ENCODE results near the gene NET1. TPM values are rescaled to one million over a fixed set of nuclear protein-coding genes. Genes with fewer than 3 reads are reported as not detected.

NET1 gene
- total RNA-seq, 4 donors from 2014 or later = 90.0 to 311 (median 289) TPM

GRCh38 chr10:5449823-5450222 lies 37.5 kb downstream of the NET1 start:
- Histone ChIP-seq H3K9me3 (no peaks in the 10 kb centered on the region), H3K27me3 (no peaks in the 10 kb centered on the region), H3K36me3 (peaks cover 0 to 28% (median 14%) of the 10 kb centered on the region in 4 donors), H3K27ac (peak overlapping the region; percentile 84 to 94 (median 90)), H3K4me1 (peaks cover 6 to 48% (median 39%) of the 10 kb centered on the region in 4 donors), H3K4me3 (peak overlapping the region in 3 of 4 donors; percentile 40 to 75 (median 52))
- in situ Hi-C loops (cut with MboI; ENCODE audit: low pct_ligation_motif_present in 1 of 4, low pct_unique_long_range_greater_than_20kb in 1 of 4, low sequenced_read_pairs in 3 of 4) (loop anchor here in 3 of 4 donors (10.0 to 25.0 kb wide), 2 partner anchors 175 to 412 kb away; no protein-coding TSS in a partner anchor), intact Hi-C loops (cut with DNase I; ENCODE audit: low total_unique reads) (loop anchor here (10.0 kb wide), 2 partner anchors 115 to 425 kb away; no protein-coding TSS in a partner anchor)
- DNase-seq = no peak
- TF ChIP-seq EP300 (IDR thresholded peaks at IDR 0.05; ENCODE audit: low read depth) = no peak
- peak; percentile 23 for TF ChIP-seq POLR2A (IDR thresholded peaks at IDR 0.05)
- TF ChIP-seq CTCF (IDR thresholded peaks at IDR 0.05) = peak in 2 of 5 experiments; percentile 21 to 28
- peak in 2 of 3 donors; percentile 58 to 82 for TF ChIP-seq POLR2AphosphoS5 (IDR thresholded peaks at IDR 0.05)
- WGBS, 2 donors (ENCODE audit: low coverage in 1 of 2) = 31 to 42% methylated on average over 4 to 8 of the region's 8 CpGs

GRCh38 chr10:5450605-5451384 lies 38.4 kb downstream of the NET1 start:
- in situ Hi-C loops (cut with MboI; ENCODE audit: low pct_ligation_motif_present in 1 of 4, low pct_unique_long_range_greater_than_20kb in 1 of 4, low sequenced_read_pairs in 3 of 4) (no loop called here), intact Hi-C loops (cut with DNase I; ENCODE audit: low total_unique reads) (loop anchor here (10.0 kb wide), 1 partner anchor 114 kb away; no protein-coding TSS in a partner anchor)
- peaks cover 3 to 38% (median 30%) of the 10 kb centered on the region in 4 donors for H3K4me1 ChIP-seq
- TF ChIP-seq POLR2AphosphoS5 (IDR thresholded peaks at IDR 0.05) (peak in 1 of 3 donors; percentile 33), EP300 (IDR thresholded peaks at IDR 0.05; ENCODE audit: low read depth) (no peak)
- WGBS, 2 donors (ENCODE audit: low coverage in 1 of 2) = 44 to 48% methylated on average over 4 of the region's 4 CpGs
- peaks cover 0 to 37% (median 18%) of the 10 kb centered on the region in 4 donors for H3K36me3 ChIP-seq
- H3K9me3 ChIP-seq = no peaks in the 10 kb centered on the region
- peak overlapping the region in 1 of 4 donors; percentile 75 for H3K4me3 ChIP-seq
- H3K27me3 ChIP-seq = no peaks in the 10 kb centered on the region
- peak overlapping the region; percentile 84 to 94 (median 90) for H3K27ac ChIP-seq
- no peak for DNase-seq

GRCh38 chr10:5453749-5454489 lies 41.6 kb downstream of the NET1 start:
- TF ChIP-seq POLR2AphosphoS5 (IDR thresholded peaks at IDR 0.05) (peak in 1 of 3 donors; percentile 15), CTCF (IDR thresholded peaks at IDR 0.05) (no peak)
- intact Hi-C loops (cut with DNase I; ENCODE audit: low total_unique reads) (loop anchor here (10.0 kb wide), 1 partner anchor 111 kb away; no protein-coding TSS in a partner anchor), in situ Hi-C loops (cut with MboI; ENCODE audit: low pct_ligation_motif_present in 1 of 4, low pct_unique_long_range_greater_than_20kb in 1 of 4, low sequenced_read_pairs in 3 of 4) (no loop called here)
- peaks cover 0 to 62% (median 31%) of the 10 kb centered on the region in 4 donors for H3K36me3 ChIP-seq
- H3K27ac ChIP-seq = peak overlapping the region; percentile 30 to 92 (median 45)
- no peak overlapping the region for H3K4me3 ChIP-seq
- H3K27me3 ChIP-seq = no peaks in the 10 kb centered on the region
- WGBS, 2 donors (ENCODE audit: low coverage in 1 of 2) = 60 to 64% methylated on average over 11 to 13 of the region's 13 CpGs
- DNase-seq = no peak
- peaks cover 0 to 33% (median 24%) of the 10 kb centered on the region in 4 donors for H3K4me1 ChIP-seq
- no peaks in the 10 kb centered on the region for H3K9me3 ChIP-seq

- Histone ChIP-seq H3K4me3 (no peak overlapping the region), H3K36me3 (peaks cover 0 to 62% (median 31%) of the 10 kb centered on the region in 4 donors)
- intact Hi-C loops (cut with DNase I; ENCODE audit: low total_unique reads) = loop anchor here (10.0 kb wide), 1 partner anchor 108 kb away; no protein-coding TSS in a partner anchor
Measured at GRCh38 chr10:5456563-5456962, 44.2 kb downstream of the NET1 start.

More at GRCh38 chr10:5456563-5456962, 44.2 kb downstream of the NET1 start:
- H3K9me3 ChIP-seq = no peaks in the 10 kb centered on the region
- WGBS, 2 donors (ENCODE audit: low coverage in 1 of 2) = 70 to 90% methylated on average over 3 to 12 of the region's 12 CpGs
- no peaks in the 10 kb centered on the region for H3K27me3 ChIP-seq
- no peak for DNase-seq
- in situ Hi-C loops (cut with MboI; ENCODE audit: low pct_ligation_motif_present in 1 of 4, low pct_unique_long_range_greater_than_20kb in 1 of 4, low sequenced_read_pairs in 3 of 4) = no loop called here
- no peak overlapping the region for H3K27ac ChIP-seq
- peaks cover 0 to 16% (median 8%) of the 10 kb centered on the region in 4 donors for H3K4me1 ChIP-seq
- TF ChIP-seq CTCF (IDR thresholded peaks at IDR 0.05) = no peak
- TF ChIP-seq POLR2A (IDR thresholded peaks at IDR 0.05) = no peak
- no peak for TF ChIP-seq EP300 (IDR thresholded peaks at IDR 0.05; ENCODE audit: low read depth)

Data from transverse colon (tissue), 4 donors.